Endothelial cell of umbilical vein (primary cell): ENCODE measurements around the gene PLCG2. TPM values are rescaled to one million over a fixed set of nuclear protein-coding genes. Genes with fewer than 3 reads are reported as not detected.

ENCODE experiments used
- BruUV-seq: library from RNA; stranded (reverse); fragments of 400-500 nt; replicated peaks from 2 replicates; lab custom pipeline; 2021; lab: Mats Ljungman, UMichigan
- CTCF ChIA-PET: fragments of 300-600, 350-600 bp; sonication (Branson Sonifier 250); formaldehyde crosslinking; loops from one replicate; lab custom pipeline; 2021; ENCODE audit warnings: antibody characterized with exemption, inconsistent platforms; lab: Charles Lee
- POLR2A ChIA-PET: fragments of 300-600, 350-600 bp; sonication (Branson Sonifier 250); formaldehyde crosslinking; loops from one replicate; lab custom pipeline; 2021; ENCODE audit warnings: antibody characterized with exemption, inconsistent platforms; lab: Charles Lee
- DNase-seq: peaks from one replicate; pipeline ENCODE4 v3.0.0-alpha.2; 2011; ENCODE audit warnings: low read depth, low spot score
- FAIRE-seq: peaks from 2 replicates; lab custom pipeline; 2011; peaks lifted over from hg19 to GRCh38; lab: Jason Lieb, UNC
- H2AFZ ChIP-seq: 2 replicates; pipeline ENCODE4 v1.6.0; 2012; ENCODE audit warnings: low read depth, low read length, control low read depth, inconsistent platforms
- H3K27ac ChIP-seq: 2 replicates; pipeline ENCODE4 v1.5.1; 2011; ENCODE audit warnings: low read depth, mild to moderate bottlenecking, control low read depth, low read length, moderate library complexity; ENCODE audit not compliant: insufficient read depth
- H3K27me3 ChIP-seq, 2 experiments: 2 replicates each; pipeline versions ENCODE4 v1.6.0 to v1.6.1; 2011; ENCODE audit warnings: low read length in 2 of 2, mixed read lengths in 1 of 2; ENCODE audit not compliant: control insufficient read depth in 2 of 2, insufficient read depth in 2 of 2
- H3K36me3 ChIP-seq, 2 experiments: 2 replicates in 1 of 2; 3 replicates in 1 of 2; pipeline ENCODE4 v1.5.1; 2011; ENCODE audit warnings: low read length in 2 of 2, mild to moderate bottlenecking in 1 of 2, moderate library complexity in 1 of 2; ENCODE audit not compliant: control insufficient read depth in 2 of 2, insufficient read depth in 2 of 2; ENCODE audit errors: extremely low read depth in 1 of 2
- H3K4me1 ChIP-seq: 3 replicates; pipeline ENCODE4 v1.5.1; 2011; ENCODE audit warnings: mild to moderate bottlenecking, low read length; ENCODE audit not compliant: control insufficient read depth, insufficient read depth; ENCODE audit errors: extremely low read depth
- H3K4me2 ChIP-seq: 2 replicates; pipeline ENCODE4 v1.6.1; 2011; ENCODE audit warnings: low read length, control low read depth, mixed read lengths; ENCODE audit not compliant: insufficient read depth
- H3K4me3 ChIP-seq, 3 experiments: fragments of 200-600 bp in 1 of 3; sonication (generic), shearing (Covaris generic) in 1 of 3; replicated peaks in 1 of 3; 2 replicates each; pipeline ENCODE4 v1.5.1; 2011 to 2016; ENCODE audit warnings: control low read depth in 3 of 3, low read length in 3 of 3, mild to moderate bottlenecking in 2 of 3, inconsistent platforms in 1 of 3, low read depth in 1 of 3, moderate library complexity in 1 of 3; ENCODE audit not compliant: insufficient read depth in 1 of 3
- H3K79me2 ChIP-seq: 2 replicates; pipeline ENCODE4 v1.6.0; 2012; ENCODE audit warnings: low read length, inconsistent platforms; ENCODE audit not compliant: control insufficient read depth, insufficient read depth
- H3K9ac ChIP-seq: replicated peaks from 2 replicates; pipeline ENCODE3; 2011; ENCODE audit warnings: low read length, control low read depth; ENCODE audit not compliant: insufficient read depth; ENCODE audit errors: extremely low read depth
- H3K9me1 ChIP-seq: replicated peaks from 3 replicates; pipeline ENCODE4 v1.6.0; 2011; ENCODE audit warnings: mild to moderate bottlenecking, low read length; ENCODE audit not compliant: control insufficient read depth, insufficient read depth; ENCODE audit errors: extremely low read depth
- H3K9me3 ChIP-seq: replicated peaks from 2 replicates; pipeline ENCODE4 v1.5.1; 2012; ENCODE audit warnings: low read length, inconsistent platforms; ENCODE audit not compliant: control insufficient read depth, insufficient read depth
- H4K20me1 ChIP-seq: replicated peaks from 2 replicates; pipeline ENCODE3; 2011; ENCODE audit warnings: mild to moderate bottlenecking, low read length; ENCODE audit not compliant: control insufficient read depth, insufficient read depth; ENCODE audit errors: extremely low read depth
- EZH2 ChIP-seq: IDR thresholded peaks from 2 replicates; pipeline ENCODE4 v1.6.1; 2012; ENCODE audit warnings: borderline replicate concordance, low read depth, mild to moderate bottlenecking, moderate library complexity, low read length, inconsistent platforms; ENCODE audit not compliant: severe bottlenecking
- FOS ChIP-seq: IDR thresholded peaks from 2 replicates; pipeline ENCODE4 v1.6.1; 2011; ENCODE audit warnings: mild to moderate bottlenecking, low read length, moderate library complexity, borderline replicate concordance; ENCODE audit not compliant: insufficient read depth
- GATA2 ChIP-seq: IDR thresholded peaks from 2 replicates; pipeline ENCODE4 v1.7.0; 2011; ENCODE audit warnings: low read depth, mild to moderate bottlenecking, moderate library complexity, mixed read lengths, low read length; ENCODE audit not compliant: insufficient read length, insufficient read depth
- JUN ChIP-seq: IDR thresholded peaks from 2 replicates; pipeline ENCODE4 v1.6.1; 2011; ENCODE audit warnings: borderline replicate concordance, low read depth; ENCODE audit not compliant: insufficient read length, insufficient read depth
- MYC ChIP-seq: IDR thresholded peaks from one replicate; pipeline ENCODE4 v1.6.1; 2011; ENCODE audit warnings: mild to moderate bottlenecking, low read depth, low read length
- POLR2A ChIP-seq: IDR thresholded peaks from 2 replicates; pipeline ENCODE4 v1.6.1; 2012; ENCODE audit warnings: low read depth, mild to moderate bottlenecking, control low read depth, low read length
- POLR2AphosphoS5 ChIP-seq: IDR thresholded peaks from 2 replicates; pipeline ENCODE4 v1.6.1; 2012; ENCODE audit warnings: low read depth, mild to moderate bottlenecking, control low read depth, low read length, moderate library complexity; ENCODE audit not compliant: insufficient read depth
- dilution Hi-C: fragments of 300-500 bp; cut with MboI; formaldehyde crosslinking; loops from one replicate; pipeline ENCODE4 v1.15.0; 2019; ENCODE audit warnings: low sequenced_read_pairs; ENCODE audit not compliant: extremely low pct_ligation_motif_present
- intact Hi-C: fragments of 100-400 bp; cut with micrococcal nuclease; formaldehyde crosslinking; loops from one replicate; pipeline ENCODE4 v1.10.0; 2022
- polyA plus RNA-seq, 4 experiments: library from polyadenylated mRNA; depleted of rRNA in 3 of 4; stranded (reverse) in 3 of 4; unstranded in 1 of 4; fragments of >200 nt; gene quantifications; 2 replicates each; pipeline versions ENCODE4 v1.2.1 to v1.2.3, GENCODE V29; 2011 to 2012; ENCODE audit warnings: missing spikeins in 1 of 4
- total RNA-seq: library from RNA; stranded (reverse); gene quantifications from 2 replicates; pipeline ENCODE4 v1.2.3, GENCODE V29; 2021
- TF ChIP-seq, protein P1 (sequence below), 2 donors: IDR thresholded peaks; 1 replicate in 1 of 2; 2 replicates in 1 of 2; pipeline ENCODE4 v1.5.1; 2011; ENCODE audit warnings: low read length in 2 of 2, mild to moderate bottlenecking in 2 of 2, moderate library complexity in 2 of 2, control low read depth in 1 of 2, inconsistent platforms in 1 of 2, low read depth in 1 of 2; ENCODE audit not compliant: insufficient read depth in 1 of 2; ENCODE audit errors: extremely low read depth in 1 of 2
- TF ChIP-seq, protein P2 (sequence below): IDR thresholded peaks from 2 replicates; pipeline ENCODE4 v1.6.1; 2011; ENCODE audit not compliant: insufficient read depth, insufficient read length

PLCG2 gene
- total and polyA plus RNA-seq, 2 donors (not counting 3 experiments of a cell fraction or from before 2014, with no cell fraction given): 10.8 to 13.6 TPM

DNA sequence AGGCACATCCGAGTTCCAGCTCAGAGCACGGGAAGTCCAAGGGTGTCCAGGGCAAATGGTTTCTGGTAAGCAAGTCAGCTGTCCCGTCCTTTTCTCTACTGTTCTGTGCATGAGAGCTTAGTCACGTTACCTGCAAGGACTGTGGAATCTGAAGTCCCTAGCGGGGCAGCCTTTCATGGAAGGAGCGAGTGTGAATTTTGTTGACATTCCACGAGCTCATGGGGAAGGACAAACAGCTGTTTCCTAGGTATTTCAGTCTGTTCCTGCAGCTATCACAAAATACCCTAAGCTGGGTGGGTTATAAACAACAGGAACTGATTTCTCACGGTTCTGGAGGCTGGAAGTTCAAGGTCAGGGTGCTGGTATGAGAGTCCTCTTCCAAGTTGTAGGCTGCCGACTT lies 122.9 kb downstream of the PLCG2 start:
- Histone ChIP-seq H3K36me3 (no peaks in the 10 kb centered on the region), H3K79me2 (no peaks in the 10 kb centered on the region), H3K4me1 (peaks cover 26% of the 10 kb centered on the region), H3K9me3 (peaks cover 6% of the 10 kb centered on the region), H4K20me1 (no peaks in the 10 kb centered on the region), H3K27ac (peak overlapping the region; percentile 88), H3K9me1 (no peaks in the 10 kb centered on the region), H3K4me2 (peak overlapping the region; percentile 32), H2AFZ (no peak overlapping the region), H3K4me3 (peak overlapping the region in 1 of 3 experiments; percentile 4), H3K27me3 (no peaks in the 10 kb centered on the region), H3K9ac (peak overlapping the region; percentile 69)
- dilution Hi-C loops: no loop called here
- BruUV-seq: no TSS peak
- peak; percentile 80 for TF ChIP-seq POLR2AphosphoS5
- TF ChIP-seq, protein P1, sequence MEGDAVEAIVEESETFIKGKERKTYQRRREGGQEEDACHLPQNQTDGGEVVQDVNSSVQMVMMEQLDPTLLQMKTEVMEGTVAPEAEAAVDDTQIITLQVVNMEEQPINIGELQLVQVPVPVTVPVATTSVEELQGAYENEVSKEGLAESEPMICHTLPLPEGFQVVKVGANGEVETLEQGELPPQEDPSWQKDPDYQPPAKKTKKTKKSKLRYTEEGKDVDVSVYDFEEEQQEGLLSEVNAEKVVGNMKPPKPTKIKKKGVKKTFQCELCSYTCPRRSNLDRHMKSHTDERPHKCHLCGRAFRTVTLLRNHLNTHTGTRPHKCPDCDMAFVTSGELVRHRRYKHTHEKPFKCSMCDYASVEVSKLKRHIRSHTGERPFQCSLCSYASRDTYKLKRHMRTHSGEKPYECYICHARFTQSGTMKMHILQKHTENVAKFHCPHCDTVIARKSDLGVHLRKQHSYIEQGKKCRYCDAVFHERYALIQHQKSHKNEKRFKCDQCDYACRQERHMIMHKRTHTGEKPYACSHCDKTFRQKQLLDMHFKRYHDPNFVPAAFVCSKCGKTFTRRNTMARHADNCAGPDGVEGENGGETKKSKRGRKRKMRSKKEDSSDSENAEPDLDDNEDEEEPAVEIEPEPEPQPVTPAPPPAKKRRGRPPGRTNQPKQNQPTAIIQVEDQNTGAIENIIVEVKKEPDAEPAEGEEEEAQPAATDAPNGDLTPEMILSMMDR (IDR thresholded peaks at IDR 0.05; ENCODE audit: extremely low read depth in 1 of 2, insufficient read depth in 1 of 2, low read depth in 1 of 2, low read length in 2 of 2): no peak
- no peak for FAIRE-seq
- intact Hi-C loops: loop anchor here (1.0 to 10.0 kb wide), 4 partner anchors 95 to 1443 kb away; partner anchors contain the start of gene MPHOSPH6
- CTCF ChIA-PET: interaction anchor here (0.8 to 2.3 kb wide), 10 partner anchors 10 to 328 kb away, joined by 3 to 16 read pairs (median 6); no protein-coding TSS in a partner anchor
- POLR2A ChIA-PET: interaction anchor here (2.0 kb wide), 1 partner anchor 95 kb away, joined by 13 read pairs; no protein-coding TSS in a partner anchor
- DNase-seq: peak; percentile 98

GRCh38 chr16:81904320-81904719 lies 125.2 kb downstream of the PLCG2 start:
- TF ChIP-seq POLR2A: no peak
- no peak for TF ChIP-seq POLR2AphosphoS5
- TF ChIP-seq, protein P2, sequence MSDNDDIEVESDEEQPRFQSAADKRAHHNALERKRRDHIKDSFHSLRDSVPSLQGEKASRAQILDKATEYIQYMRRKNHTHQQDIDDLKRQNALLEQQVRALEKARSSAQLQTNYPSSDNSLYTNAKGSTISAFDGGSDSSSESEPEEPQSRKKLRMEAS: no peak
- TF ChIP-seq, protein P1 (IDR thresholded peaks at IDR 0.05; ENCODE audit: extremely low read depth in 1 of 2, insufficient read depth in 1 of 2, low read depth in 1 of 2, low read length in 2 of 2): no peak
- no peak for TF ChIP-seq MYC
- no peak for TF ChIP-seq GATA2
- TF ChIP-seq JUN: no peak
- TF ChIP-seq EZH2: no peak
- no peak for TF ChIP-seq FOS
- H3K79me2 ChIP-seq: no peaks in the 10 kb centered on the region
- H3K4me2 ChIP-seq: no peak overlapping the region
- no peaks in the 10 kb centered on the region for H4K20me1 ChIP-seq
- dilution Hi-C loops: no loop called here
- H3K4me1 ChIP-seq: peaks cover 23% of the 10 kb centered on the region
- no peak overlapping the region for H3K4me3 ChIP-seq
- intact Hi-C loops: loop anchor here (10.0 kb wide), 1 partner anchor 1440 kb away; no protein-coding TSS in a partner anchor
- FAIRE-seq (no peak), DNase-seq (no peak)
- no TSS peak for BruUV-seq
- no peak overlapping the region for H2AFZ ChIP-seq
- H3K27me3 ChIP-seq: no peaks in the 10 kb centered on the region
- H3K27ac ChIP-seq: no peak overlapping the region
- no peaks in the 10 kb centered on the region for H3K36me3 ChIP-seq
- POLR2A ChIA-PET: no interaction called here
- CTCF ChIA-PET: interaction anchor here (1.6 kb wide), 1 partner anchor 19 kb away, joined by 5 read pairs; no protein-coding TSS in a partner anchor
- H3K9me1 ChIP-seq: no peaks in the 10 kb centered on the region
- peaks cover 6% of the 10 kb centered on the region for H3K9me3 ChIP-seq
- no peak overlapping the region for H3K9ac ChIP-seq
